Peyer's patch (tissue), 4 donors: ENCODE measurements around the gene FBXL2. TPM values are rescaled to one million over a fixed set of nuclear protein-coding genes. Genes with fewer than 3 reads are reported as not detected.

ENCODE experiments used
- DNase-seq, 3 donors: peaks; one replicate each; pipeline ENCODE4 v3.0.0-alpha.2; 2017 to 2019
- H3K27ac ChIP-seq, 4 donors: fragments of 200-600 bp; sonication (generic); one replicate each; pipeline ENCODE4 v1.5.1; 2016 to 2019
- H3K27me3 ChIP-seq, 2 donors: fragments of 200-600 bp; sonication (generic); one replicate each; pipeline ENCODE4 v1.5.1; 2019
- H3K36me3 ChIP-seq, 3 donors: fragments of 200-600 bp; sonication (generic); one replicate each; pipeline ENCODE4 v1.5.1; 2016 to 2019
- H3K4me1 ChIP-seq, 4 donors: fragments of 200-600 bp; sonication (generic); one replicate each; pipeline ENCODE4 v1.5.1; 2016 to 2019
- H3K4me3 ChIP-seq, 4 donors: fragments of 200-600 bp; sonication (generic); 1 replicate in 3 of 4; 2 replicates in 1 of 4; pipeline ENCODE4 v1.5.1; 2016 to 2019; ENCODE audit warnings: mild to moderate bottlenecking in 1 of 4
- H3K9me3 ChIP-seq, 4 donors: fragments of 200-600 bp; sonication (generic); one replicate each; pipeline ENCODE4 v1.5.1; 2016 to 2019; ENCODE audit warnings: mild to moderate bottlenecking in 1 of 4
- POLR2A ChIP-seq, 2 donors: fragments of 450-650 bp; IDR thresholded peaks; one replicate each; pipeline ENCODE4 v1.5.1; 2017; ENCODE audit warnings: antibody characterized with exemption in 2 of 2, mild to moderate bottlenecking in 2 of 2, moderate library complexity in 2 of 2
- total RNA-seq, 4 donors: library from RNA; depleted of rRNA; stranded (reverse); fragments of >200 nt; gene quantifications; one replicate each; pipeline ENCODE4 v1.1.0, GENCODE V29; 2016
- TF ChIP-seq, protein P1 (sequence below), 6 experiments: fragments of 450-650 bp in 4 of 6; fragments of 200-600 bp in 2 of 6; sonication (generic) in 1 of 6; IDR thresholded peaks; one replicate each; pipeline ENCODE4 v1.5.1; 2017 to 2019; ENCODE audit warnings: antibody characterized with exemption in 6 of 6, mild to moderate bottlenecking in 3 of 6, moderate library complexity in 1 of 6

The FBXL2 gene
- total RNA-seq, 4 donors from 2014 or later = 1.2 to 4.7 (median 1.2) TPM; not detected in 1

DNA sequence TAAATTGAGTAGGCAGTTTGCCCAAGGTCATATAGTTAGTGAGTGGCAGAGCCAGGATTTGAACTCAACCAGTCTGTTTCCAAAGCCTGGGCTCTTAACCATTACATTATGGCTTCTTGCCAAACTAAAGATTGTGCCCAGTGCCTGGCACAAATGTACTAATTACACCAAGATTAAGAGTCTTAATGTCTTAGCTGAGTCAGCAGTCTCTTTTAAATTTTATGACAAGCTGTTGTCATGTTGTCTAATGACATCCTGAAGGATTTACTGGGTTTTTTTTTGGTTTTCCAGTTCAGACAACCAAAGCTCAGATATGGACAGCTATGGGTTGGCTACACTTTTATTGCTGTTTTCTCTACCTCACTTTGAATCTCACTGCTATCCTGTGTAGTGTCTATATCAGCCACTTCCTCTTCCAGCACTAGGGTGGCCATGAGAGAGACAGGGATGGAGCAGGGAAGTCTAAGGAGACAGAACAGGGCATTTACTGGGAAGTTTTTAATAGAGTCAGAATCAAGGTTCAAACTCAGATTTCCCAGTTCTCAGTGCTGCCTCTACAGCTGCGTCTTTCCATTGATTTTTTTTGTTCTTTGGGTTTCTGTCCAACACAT is 10.5 kb downstream of the FBXL2 start:
- no peak for DNase-seq
- H3K27me3 ChIP-seq = no peaks in the 10 kb centered on the region
- no peaks in the 10 kb centered on the region for H3K36me3 ChIP-seq
- no peak overlapping the region for H3K27ac ChIP-seq
- TF ChIP-seq POLR2A (IDR thresholded peaks at IDR 0.05) = no peak
- TF ChIP-seq, protein P1, sequence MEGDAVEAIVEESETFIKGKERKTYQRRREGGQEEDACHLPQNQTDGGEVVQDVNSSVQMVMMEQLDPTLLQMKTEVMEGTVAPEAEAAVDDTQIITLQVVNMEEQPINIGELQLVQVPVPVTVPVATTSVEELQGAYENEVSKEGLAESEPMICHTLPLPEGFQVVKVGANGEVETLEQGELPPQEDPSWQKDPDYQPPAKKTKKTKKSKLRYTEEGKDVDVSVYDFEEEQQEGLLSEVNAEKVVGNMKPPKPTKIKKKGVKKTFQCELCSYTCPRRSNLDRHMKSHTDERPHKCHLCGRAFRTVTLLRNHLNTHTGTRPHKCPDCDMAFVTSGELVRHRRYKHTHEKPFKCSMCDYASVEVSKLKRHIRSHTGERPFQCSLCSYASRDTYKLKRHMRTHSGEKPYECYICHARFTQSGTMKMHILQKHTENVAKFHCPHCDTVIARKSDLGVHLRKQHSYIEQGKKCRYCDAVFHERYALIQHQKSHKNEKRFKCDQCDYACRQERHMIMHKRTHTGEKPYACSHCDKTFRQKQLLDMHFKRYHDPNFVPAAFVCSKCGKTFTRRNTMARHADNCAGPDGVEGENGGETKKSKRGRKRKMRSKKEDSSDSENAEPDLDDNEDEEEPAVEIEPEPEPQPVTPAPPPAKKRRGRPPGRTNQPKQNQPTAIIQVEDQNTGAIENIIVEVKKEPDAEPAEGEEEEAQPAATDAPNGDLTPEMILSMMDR (IDR thresholded peaks at IDR 0.05) = no peak
- H3K4me1 ChIP-seq = no peaks in the 10 kb centered on the region
- H3K4me3 ChIP-seq = no peak overlapping the region
- no peaks in the 10 kb centered on the region for H3K9me3 ChIP-seq

DNA sequence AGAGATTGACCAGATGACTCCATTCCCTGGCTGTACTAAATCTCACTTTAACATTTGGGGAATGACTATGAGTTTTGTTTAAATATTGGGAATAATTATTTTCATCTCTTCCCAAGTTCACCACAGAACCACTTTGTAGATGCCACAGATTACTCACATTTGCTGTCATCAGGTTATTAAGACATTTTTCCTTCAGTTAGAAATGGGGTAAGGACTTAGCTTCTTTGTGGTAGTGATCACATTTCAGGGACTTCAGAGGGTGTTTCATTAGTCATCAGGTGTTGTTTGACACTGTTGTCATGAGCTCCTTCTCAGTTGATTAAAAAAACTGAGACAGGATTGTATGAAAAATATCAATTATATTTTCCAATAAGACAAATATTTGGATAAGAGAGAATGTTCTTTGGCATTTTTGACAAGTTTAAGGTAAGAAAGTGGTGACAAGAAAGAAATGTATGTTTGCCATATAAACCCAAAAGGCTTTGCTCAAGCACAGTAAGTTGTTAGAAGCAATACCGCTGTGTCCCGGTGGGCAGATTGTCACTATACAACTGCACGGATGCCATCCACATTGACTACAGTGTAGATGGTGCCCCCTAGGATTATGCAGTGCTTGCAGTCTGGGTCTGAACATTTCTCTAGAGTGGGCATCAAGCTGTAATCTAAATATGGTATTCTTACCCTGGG is 22.3 kb downstream of the FBXL2 start:
- no peak overlapping the region for H3K27ac ChIP-seq

GRCh38 chr3:33312361-33312760 is 35.1 kb downstream of the FBXL2 start:
- TF ChIP-seq, protein P1 (IDR thresholded peaks at IDR 0.05) = no peak
- no peak for TF ChIP-seq POLR2A (IDR thresholded peaks at IDR 0.05)
- Histone ChIP-seq H3K9me3 (no peaks in the 10 kb centered on the region), H3K36me3 (no peaks in the 10 kb centered on the region), H3K27ac (no peak overlapping the region), H3K4me1 (no peaks in the 10 kb centered on the region), H3K4me3 (no peak overlapping the region), H3K27me3 (no peaks in the 10 kb centered on the region)
- no peak for DNase-seq

More for the DNA sequence above, 22.3 kb downstream of the FBXL2 start:
- Histone ChIP-seq H3K27me3 (no peaks in the 10 kb centered on the region), H3K4me3 (no peak overlapping the region), H3K4me1 (no peaks in the 10 kb centered on the region), H3K9me3 (no peaks in the 10 kb centered on the region), H3K36me3 (no peaks in the 10 kb centered on the region)
- DNase-seq = no peak
- TF ChIP-seq, protein P1 (IDR thresholded peaks at IDR 0.05) = no peak
- TF ChIP-seq POLR2A (IDR thresholded peaks at IDR 0.05) = no peak

- Histone ChIP-seq H3K9me3 (no peaks in the 10 kb centered on the region), H3K27me3 (no peaks in the 10 kb centered on the region), H3K4me1 (no peaks in the 10 kb centered on the region), H3K4me3 (no peak overlapping the region), H3K36me3 (no peaks in the 10 kb centered on the region), H3K27ac (no peak overlapping the region)
- no peak for TF ChIP-seq POLR2A (IDR thresholded peaks at IDR 0.05)
- TF ChIP-seq, protein P1 (IDR thresholded peaks at IDR 0.05) = no peak
- no peak for DNase-seq
Observed at GRCh38 chr3:33313331-33313730, 36.1 kb downstream of the FBXL2 start.

DNA sequence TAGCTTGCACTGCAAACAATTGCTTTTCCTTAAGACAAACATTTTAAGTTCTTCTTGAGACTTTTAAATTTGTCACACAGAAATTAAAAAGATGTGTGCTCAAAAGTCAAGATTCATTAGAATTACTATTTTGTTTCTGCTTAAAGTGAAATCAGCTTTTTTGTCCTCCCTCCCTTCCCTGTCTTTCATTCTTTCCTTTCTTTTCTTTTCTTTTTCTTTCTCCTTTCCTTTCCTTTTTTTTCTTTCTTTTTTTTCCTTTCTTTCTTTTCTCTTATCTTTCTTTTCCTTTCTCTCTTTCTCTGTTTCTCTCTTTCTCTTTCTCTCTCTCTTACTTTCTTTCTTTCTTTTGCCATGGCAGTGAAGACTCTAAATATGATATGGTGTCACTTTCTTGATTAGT is 37.8 kb downstream of the FBXL2 start:
- TF ChIP-seq, protein P1 (IDR thresholded peaks at IDR 0.05) = no peak
- TF ChIP-seq POLR2A (IDR thresholded peaks at IDR 0.05) = no peak
- H3K27me3 ChIP-seq = no peaks in the 10 kb centered on the region
- H3K36me3 ChIP-seq = no peaks in the 10 kb centered on the region
- H3K4me3 ChIP-seq = no peak overlapping the region
- DNase-seq = no peak
- no peak overlapping the region for H3K27ac ChIP-seq
- no peaks in the 10 kb centered on the region for H3K9me3 ChIP-seq
- H3K4me1 ChIP-seq = no peaks in the 10 kb centered on the region
